Measurements from ENCODE around the gene ADAMTSL1. TPM values are rescaled to one million over a fixed set of nuclear protein-coding genes. Genes with fewer than 3 reads are reported as not detected.

The ADAMTSL1 gene
- total RNA-seq, 6 experiments from 2014 or later, result 0.73 to 2.1 (median 0.89) TPM

GRCh38 chr9:18623221-18624079 lies 149.5 kb downstream of the ADAMTSL1 start:
- H3K4me3 ChIP-seq, result no peak overlapping the region
- no peaks in the 10 kb centered on the region for H3K4me1 ChIP-seq
- H3K9me3 ChIP-seq, result no peaks in the 10 kb centered on the region
- TF ChIP-seq, protein P1, sequence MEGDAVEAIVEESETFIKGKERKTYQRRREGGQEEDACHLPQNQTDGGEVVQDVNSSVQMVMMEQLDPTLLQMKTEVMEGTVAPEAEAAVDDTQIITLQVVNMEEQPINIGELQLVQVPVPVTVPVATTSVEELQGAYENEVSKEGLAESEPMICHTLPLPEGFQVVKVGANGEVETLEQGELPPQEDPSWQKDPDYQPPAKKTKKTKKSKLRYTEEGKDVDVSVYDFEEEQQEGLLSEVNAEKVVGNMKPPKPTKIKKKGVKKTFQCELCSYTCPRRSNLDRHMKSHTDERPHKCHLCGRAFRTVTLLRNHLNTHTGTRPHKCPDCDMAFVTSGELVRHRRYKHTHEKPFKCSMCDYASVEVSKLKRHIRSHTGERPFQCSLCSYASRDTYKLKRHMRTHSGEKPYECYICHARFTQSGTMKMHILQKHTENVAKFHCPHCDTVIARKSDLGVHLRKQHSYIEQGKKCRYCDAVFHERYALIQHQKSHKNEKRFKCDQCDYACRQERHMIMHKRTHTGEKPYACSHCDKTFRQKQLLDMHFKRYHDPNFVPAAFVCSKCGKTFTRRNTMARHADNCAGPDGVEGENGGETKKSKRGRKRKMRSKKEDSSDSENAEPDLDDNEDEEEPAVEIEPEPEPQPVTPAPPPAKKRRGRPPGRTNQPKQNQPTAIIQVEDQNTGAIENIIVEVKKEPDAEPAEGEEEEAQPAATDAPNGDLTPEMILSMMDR (IDR thresholded peaks at IDR 0.05), result no peak
- TF ChIP-seq POLR2A (IDR thresholded peaks at IDR 0.05), result no peak
- no peak for DNase-seq
- intact Hi-C loops (cut with DNase I), result no loop called here
- no peaks in the 10 kb centered on the region for H3K27me3 ChIP-seq
- H3K36me3 ChIP-seq, result no peaks in the 10 kb centered on the region
- no peak for ATAC-seq
- no peak overlapping the region for H3K27ac ChIP-seq
- WGBS (ENCODE audit: insufficient coverage, low coverage, low lambda C conversion rate, missing lambda C conversion rate), result 73% methylated on average over 4 of the region's 4 CpGs

DNA sequence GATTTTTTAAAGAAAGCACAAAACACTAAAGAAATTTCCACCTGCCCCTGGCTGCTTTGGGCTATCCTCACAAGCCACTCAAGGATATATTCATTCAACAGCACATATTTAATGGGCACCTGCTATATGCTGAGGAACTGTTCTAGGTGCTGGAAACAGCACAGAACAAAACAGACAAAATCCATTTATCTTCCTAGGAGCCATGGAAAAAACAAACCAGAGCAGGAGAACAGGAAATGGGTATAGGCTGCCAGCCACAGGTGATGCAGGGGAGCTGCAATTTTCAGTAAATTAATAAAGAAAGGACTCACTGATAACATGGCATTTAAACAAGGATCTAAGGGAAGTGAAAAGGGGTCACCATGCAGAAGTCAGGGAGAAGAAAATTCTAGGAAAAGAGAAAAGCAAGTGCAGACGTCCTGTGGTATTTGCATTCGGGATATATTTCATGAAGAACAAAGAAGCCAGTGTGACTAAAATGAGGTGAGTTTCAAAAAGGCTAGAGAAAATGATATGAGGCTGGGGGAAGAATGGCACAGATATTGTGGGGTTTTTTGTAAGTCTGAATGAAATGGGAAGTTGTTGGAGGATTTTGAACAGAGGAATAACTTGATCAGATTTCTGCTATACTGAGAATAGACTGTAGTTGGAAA lies 152.2 kb downstream of the ADAMTSL1 start:
- intact Hi-C loops (cut with DNase I), result no loop called here
- DNase-seq (no peak), ATAC-seq (no peak)
- no peaks in the 10 kb centered on the region for H3K27me3 ChIP-seq
- 63% methylated on average over 2 of the region's 2 CpGs for WGBS (ENCODE audit: insufficient coverage, low coverage, low lambda C conversion rate, missing lambda C conversion rate)
- no peak overlapping the region for H3K4me3 ChIP-seq
- TF ChIP-seq, protein P1 (IDR thresholded peaks at IDR 0.05), result no peak
- TF ChIP-seq POLR2A (IDR thresholded peaks at IDR 0.05), result no peak
- H3K36me3 ChIP-seq, result no peaks in the 10 kb centered on the region
- no peaks in the 10 kb centered on the region for H3K9me3 ChIP-seq
- H3K4me1 ChIP-seq, result no peaks in the 10 kb centered on the region
- no peak overlapping the region for H3K27ac ChIP-seq

DNA sequence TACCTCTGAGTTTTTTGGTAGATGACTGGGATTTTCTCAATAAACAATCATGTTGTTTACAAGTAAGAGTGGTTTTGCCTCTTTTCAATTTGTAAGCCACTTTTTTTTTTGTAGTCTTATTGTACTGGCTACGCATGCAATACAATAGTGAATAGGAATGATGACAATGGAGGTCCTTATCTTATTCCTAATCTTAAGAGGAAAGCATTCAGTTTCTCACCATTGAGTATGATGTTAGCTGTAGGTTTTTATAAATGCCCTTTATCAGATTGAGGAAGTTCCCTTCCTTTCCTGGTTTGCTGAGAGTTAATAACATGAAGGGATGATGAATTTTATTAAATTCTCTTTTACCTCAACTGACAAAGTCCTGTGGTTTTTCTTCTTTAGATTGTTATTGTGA lies 155.2 kb downstream of the ADAMTSL1 start:
- TF ChIP-seq POLR2A (IDR thresholded peaks at IDR 0.05), result no peak
- TF ChIP-seq, protein P1 (IDR thresholded peaks at IDR 0.05), result no peak
- H3K4me1 ChIP-seq, result no peaks in the 10 kb centered on the region
- 60% methylated on average over 1 of the region's 1 CpG for WGBS (ENCODE audit: insufficient coverage, low coverage, low lambda C conversion rate, missing lambda C conversion rate)
- no peak overlapping the region for H3K4me3 ChIP-seq
- intact Hi-C loops (cut with DNase I), result no loop called here
- H3K27me3 ChIP-seq, result no peaks in the 10 kb centered on the region
- no peaks in the 10 kb centered on the region for H3K9me3 ChIP-seq
- no peak for ATAC-seq
- H3K27ac ChIP-seq, result no peak overlapping the region
- DNase-seq, result no peak
- H3K36me3 ChIP-seq, result no peaks in the 10 kb centered on the region

DNA sequence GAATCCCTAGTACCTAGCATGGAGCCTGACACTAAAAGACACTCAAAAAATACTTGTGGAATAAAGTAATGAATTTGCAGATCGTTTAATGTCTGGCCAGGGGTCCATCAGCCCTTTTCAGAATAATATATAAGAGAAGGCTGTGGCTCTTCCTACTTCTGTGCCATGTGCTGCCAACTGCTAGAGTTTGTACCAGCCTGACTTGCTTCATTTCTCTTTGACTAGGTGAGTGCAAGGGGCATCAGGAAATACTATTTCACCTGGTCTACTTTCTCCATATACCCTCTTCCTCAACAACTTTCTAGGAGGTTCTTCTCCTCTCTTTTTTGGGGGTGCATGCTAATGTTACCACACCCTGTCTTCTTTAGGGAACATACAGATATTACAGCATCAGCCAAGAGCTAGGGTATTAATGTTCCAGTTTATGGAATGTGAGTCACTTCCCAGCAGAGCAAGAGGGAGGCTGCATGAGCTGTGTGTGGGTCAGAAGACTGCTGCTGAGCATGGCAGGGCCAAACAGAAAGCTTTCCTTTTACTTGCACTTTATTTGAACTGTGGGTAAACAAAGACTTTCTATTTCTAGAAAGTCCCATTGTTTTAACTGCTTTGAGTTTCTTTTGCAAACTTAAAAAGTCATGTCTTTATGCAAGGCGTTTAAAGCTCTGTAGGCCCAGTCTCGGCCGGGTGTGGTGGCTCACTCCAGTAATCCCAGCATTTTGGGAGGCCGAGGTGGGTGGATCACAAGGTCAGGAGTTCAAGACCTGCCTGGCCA lies 158.9 kb downstream of the ADAMTSL1 start:
- TF ChIP-seq, protein P1 (IDR thresholded peaks at IDR 0.05), result no peak
- TF ChIP-seq POLR2A (IDR thresholded peaks at IDR 0.05), result no peak
- DNase-seq (no peak), ATAC-seq (peak in 2 of 4 donors; percentile 45 to 61)
- no peak overlapping the region for H3K4me3 ChIP-seq
- no peaks in the 10 kb centered on the region for H3K36me3 ChIP-seq
- intact Hi-C loops (cut with DNase I), result no loop called here
- 63% methylated on average over 4 of the region's 5 CpGs for WGBS (ENCODE audit: insufficient coverage, low coverage, low lambda C conversion rate, missing lambda C conversion rate)
- H3K9me3 ChIP-seq, result no peaks in the 10 kb centered on the region
- H3K27ac ChIP-seq, result no peak overlapping the region
- no peaks in the 10 kb centered on the region for H3K4me1 ChIP-seq
- H3K27me3 ChIP-seq, result no peaks in the 10 kb centered on the region

Measured in right lobe of liver (tissue), 6 donors.